GM12878 (cell line): ENCODE measurements around the gene ARL5B. TPM values are rescaled to one million over a fixed set of nuclear protein-coding genes. Genes with fewer than 3 reads are reported as not detected.

Source experiments
- ATAC-seq: fragments of 200-7000 bp; cut with Tn5 transposase; 3 replicates; pipeline ENCODE4 v1.9.1; 2020; ENCODE audit warnings: mild to moderate bottlenecking, moderate library complexity
- BruUV-seq: library from RNA; stranded (reverse); fragments of 400-500 nt; replicated peaks from 2 replicates; lab custom pipeline; 2021; lab: Mats Ljungman, UMichigan
- CTCF ChIA-PET: fragments of 300-600 bp; sonication (Branson Sonifier 250); formaldehyde crosslinking; extraction: SDS; loops from one replicate; lab custom pipeline; 2021; ENCODE audit warnings: inconsistent platforms; lab: Yijun Ruan, JAX
- POLR2A ChIA-PET: fragments of 350-600 bp; formaldehyde crosslinking; extraction: SDS; loops from one replicate; lab custom pipeline; 2021; ENCODE audit warnings: inconsistent platforms; lab: Charles Lee
- RAD21 ChIA-PET: fragments of 300-600 bp; sonication (Branson Sonifier 250); formaldehyde crosslinking; loops from one replicate; lab custom pipeline; 2023; ENCODE audit warnings: antibody characterized with exemption; ENCODE audit not compliant: unreplicated experiment; lab: Charles Lee
- SMC1A ChIA-PET: fragments of 300-600 bp; sonication (Branson Sonifier 250); formaldehyde crosslinking; loops from one replicate; lab custom pipeline; 2023; ENCODE audit not compliant: unreplicated experiment, uncharacterized antibody; lab: Charles Lee
- DNase-seq: peaks from one replicate; pipeline ENCODE4 v3.0.0-alpha.2; 2011; ENCODE audit warnings: low read depth, low spot score
- FAIRE-seq: peaks from 3 replicates; lab custom pipeline; 2011; peaks lifted over from hg19 to GRCh38; lab: Jason Lieb, UNC
- H2AFZ ChIP-seq: 2 replicates; pipeline ENCODE4 v1.6.0; 2011; ENCODE audit warnings: low read depth, low read length, control low read depth; ENCODE audit not compliant: control insufficient read depth
- H3K27ac ChIP-seq: 2 replicates; pipeline ENCODE4 v1.5.1; 2011; ENCODE audit warnings: control low read depth; ENCODE audit not compliant: control insufficient read depth, insufficient read depth
- H3K27me3 ChIP-seq, 2 experiments: replicated peaks in 1 of 2; 2 replicates each; pipeline versions ENCODE4 v1.6.0 to v1.6.1; 2011; ENCODE audit warnings: low read length in 1 of 2; ENCODE audit not compliant: control insufficient read depth in 2 of 2, insufficient read depth in 2 of 2
- H3K36me3 ChIP-seq, 2 experiments: 2 replicates each; pipeline ENCODE4 v1.5.1; 2011; ENCODE audit warnings: low read length in 1 of 2; ENCODE audit not compliant: control insufficient read depth in 2 of 2, insufficient read depth in 2 of 2
- H3K4me1 ChIP-seq: 2 replicates; pipeline ENCODE4 v1.6.1; 2011; ENCODE audit warnings: mild to moderate bottlenecking, low read length, moderate library complexity, mixed read lengths; ENCODE audit not compliant: control insufficient read depth, insufficient read depth
- H3K4me2 ChIP-seq: 2 replicates; pipeline ENCODE4 v1.6.0; 2011; ENCODE audit warnings: control low read depth; ENCODE audit not compliant: control insufficient read depth, insufficient read depth
- H3K4me3 ChIP-seq: fragments of 200-600 bp; sonication (generic); 2 replicates; pipeline ENCODE4 v1.5.1; 2016
- H3K79me2 ChIP-seq: 2 replicates; pipeline ENCODE4 v1.6.0; 2011; ENCODE audit warnings: low read length; ENCODE audit not compliant: control insufficient read depth, insufficient read depth
- H3K9ac ChIP-seq: 2 replicates; pipeline ENCODE4 v1.8.0; 2011; ENCODE audit warnings: low read length, control low read depth, mixed read lengths; ENCODE audit not compliant: control insufficient read depth, insufficient read depth
- H3K9me3 ChIP-seq: replicated peaks from 3 replicates; pipeline ENCODE4 v1.5.1; 2011; ENCODE audit warnings: mild to moderate bottlenecking, low read length; ENCODE audit not compliant: control insufficient read depth, insufficient read depth
- H4K20me1 ChIP-seq: 2 replicates; pipeline ENCODE4 v1.6.0; 2011; ENCODE audit not compliant: control insufficient read depth, insufficient read depth
- CBX5 ChIP-seq: sonication (generic); IDR thresholded peaks from 2 replicates; pipeline ENCODE4 v1.6.1; 2016; ENCODE audit warnings: low read depth, moderate library complexity, mild to moderate bottlenecking, inconsistent platforms
- CEBPZ ChIP-seq: fragments of 150-350 bp; IDR thresholded peaks from 2 replicates; pipeline ENCODE4 v1.6.1; 2016; ENCODE audit warnings: low read depth, low read length
- CREB1 ChIP-seq: IDR thresholded peaks from 2 replicates; pipeline ENCODE4 v1.6.1; 2012; ENCODE audit warnings: low read depth, mild to moderate bottlenecking, inconsistent platforms
- DPF2 ChIP-seq: fragments of 450-650 bp; IDR thresholded peaks from 2 replicates; pipeline ENCODE4 v1.6.1; 2017; ENCODE audit warnings: mild to moderate bottlenecking
- FOXM1 ChIP-seq: IDR thresholded peaks from 2 replicates; pipeline ENCODE4 v1.6.1; 2012; ENCODE audit warnings: low read depth, mild to moderate bottlenecking, inconsistent platforms, low read length, moderate library complexity
- HDAC6 ChIP-seq: fragments of 200-600 bp; sonication (generic); IDR thresholded peaks from one replicate; pipeline ENCODE4 v1.8.0; 2017; ENCODE audit warnings: antibody characterized with exemption; ENCODE audit not compliant: unreplicated experiment
- MEF2B ChIP-seq: fragments of 450-650 bp; IDR thresholded peaks from 2 replicates; pipeline ENCODE4 v1.6.1; 2018; ENCODE audit warnings: mild to moderate bottlenecking, moderate library complexity; ENCODE audit not compliant: partially characterized antibody, poor library complexity, severe bottlenecking
- MXI1 ChIP-seq: fragments of 150-350 bp; IDR thresholded peaks from 2 replicates; pipeline ENCODE4 v1.6.1; 2011; ENCODE audit warnings: low read depth, mild to moderate bottlenecking, inconsistent platforms, low read length, improper control_type of control experiment
- POLR2A ChIP-seq: IDR thresholded peaks from 2 replicates; pipeline ENCODE4 v1.6.1; 2011; ENCODE audit warnings: low read depth, mild to moderate bottlenecking, low read length
- RB1 ChIP-seq: fragments of 450-650 bp; formaldehyde crosslinking; IDR thresholded peaks from 2 replicates; pipeline ENCODE4 v1.6.1; 2017; ENCODE audit warnings: mild to moderate bottlenecking, borderline replicate concordance
- SMAD1 ChIP-seq: fragments of 450-650 bp; IDR thresholded peaks from 2 replicates; pipeline ENCODE4 v1.6.1; 2018; ENCODE audit warnings: mild to moderate bottlenecking, low read depth; ENCODE audit not compliant: partially characterized antibody
- SP1 ChIP-seq: IDR thresholded peaks from one replicate; pipeline ENCODE4 v1.6.1; 2011; ENCODE audit warnings: low read depth, low read length
- SPI1 ChIP-seq: IDR thresholded peaks from 2 replicates; pipeline ENCODE4 v1.6.1; 2011; ENCODE audit warnings: low read depth, mild to moderate bottlenecking, low read length, moderate library complexity, borderline replicate concordance; ENCODE audit not compliant: insufficient read depth
- SRF ChIP-seq, 2 experiments: IDR thresholded peaks; 2 replicates each; pipeline ENCODE4 v1.6.1; 2011; ENCODE audit warnings: low read depth in 2 of 2, low read length in 2 of 2, mild to moderate bottlenecking in 1 of 2, moderate library complexity in 1 of 2
- SUPT20H ChIP-seq: IDR thresholded peaks from 2 replicates; pipeline ENCODE4 v1.6.1; 2011; ENCODE audit warnings: low read depth, mild to moderate bottlenecking, low read length, moderate library complexity, borderline replicate concordance; ENCODE audit not compliant: control insufficient read depth
- WGBS: methylation state at CpG from one replicate; pipeline ENCODE4 v1.1.6; 2016; ENCODE audit warnings: low lambda C conversion rate; ENCODE audit not compliant: insufficient replicate concordance, insufficient coverage; ENCODE audit errors: missing lambda C conversion rate; 5-methylcytosine and 5-hydroxymethylcytosine counted together
- in situ Hi-C: fragments of 300-500 bp; cut with MboI; formaldehyde crosslinking; loops from 9 replicates; pipeline ENCODE4 v1.14.3; 2018; ENCODE audit warnings: mixed read lengths
- intact Hi-C: fragments of 100-400 bp; cut with micrococcal nuclease; formaldehyde crosslinking; loops from one replicate; pipeline ENCODE4 v1.14.2; 2022; ENCODE audit not compliant: unreplicated experiment
- polyA plus RNA-seq, 11 experiments: library from polyadenylated mRNA; depleted of rRNA in 4 of 11; unstranded in 6 of 11; stranded (reverse) in 5 of 11; fragments of >200 nt; fragmentation: Nextera tagmentation in 4 of 11; fragmentation: Illumina TruSeq in 1 of 11; extraction: Ambion mirVana in 4 of 11; extraction: Trizol in 1 of 11; gene quantifications; 1 replicate in 1 of 11; 2 replicates in 10 of 11; pipeline versions ENCODE4 v1.2.1 to v1.2.3, GENCODE V29; 2011 to 2016; ENCODE audit warnings: inconsistent platforms in 2 of 11, missing spikeins in 2 of 11, low read depth in 1 of 11
- total RNA-seq, 4 experiments: library from RNA; depleted of rRNA in 3 of 4; stranded (reverse); fragments of >200 nt in 3 of 4; fragmentation: Illumina TruSeq in 1 of 4; extraction: Trizol in 1 of 4; gene quantifications; 2 replicates each; pipeline versions ENCODE4 v1.2.1 to v1.2.3, GENCODE V29; 2013 to 2021
- TF ChIP-seq, protein P1 (sequence below): IDR thresholded peaks from 2 replicates; pipeline ENCODE4 v1.6.1; 2011; ENCODE audit warnings: low read depth, mild to moderate bottlenecking, low read length, moderate library complexity, borderline replicate concordance; ENCODE audit errors: extremely low read depth

Gene ARL5B
- total and polyA plus RNA-seq, 10 of the 15 experiments (the other 5 are each of a cell fraction or from before 2014, with no cell fraction given) = 2.5 to 20.7 (median 9.1) TPM

- no peak for TF ChIP-seq DPF2
Measured at GRCh38 chr10:18660816-18661431, 1.7 kb downstream of the ARL5B start (continued).

DNA sequence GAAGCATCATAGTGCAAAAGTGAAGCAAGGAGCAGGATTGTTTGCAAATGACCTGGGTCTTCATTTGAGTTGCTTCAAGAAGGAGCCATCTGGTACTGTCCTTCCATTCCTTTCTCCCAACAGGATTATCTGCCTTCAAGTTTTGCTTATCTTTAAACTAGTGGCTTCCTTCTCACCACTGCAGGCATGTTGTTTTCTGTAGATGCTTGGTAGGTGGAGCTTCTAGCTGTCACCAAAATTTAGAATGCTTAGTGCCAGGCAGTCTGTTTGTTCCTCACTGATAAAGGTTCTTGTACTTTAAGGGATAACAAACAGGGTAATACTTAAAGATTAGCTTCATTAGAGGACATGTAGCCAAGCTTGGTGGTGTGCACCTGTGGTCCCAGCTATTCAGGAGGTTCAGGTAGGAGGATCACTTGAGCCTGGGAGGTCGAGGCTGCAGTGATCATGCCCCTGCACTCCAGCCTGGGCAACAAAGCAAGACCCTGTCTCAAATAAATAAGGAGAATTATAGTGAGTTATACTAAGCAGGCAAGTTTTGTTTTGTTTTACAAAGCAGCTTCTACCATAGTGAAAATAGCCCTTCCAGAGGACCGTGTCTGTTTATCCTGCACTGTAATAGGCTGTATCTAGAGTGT lies 5.7 kb downstream of the ARL5B start:
- intact Hi-C loops (no loop called here), in situ Hi-C loops (loop anchor here (25.0 kb wide), 2 partner anchors 1453 to 1853 kb away; partner anchors contain the start of genes RSU1 and TRDMT1)
- POLR2A ChIA-PET = no interaction called here
- Histone ChIP-seq H3K4me2 (peak overlapping the region; percentile 28; the same call in 1 of the 2 replicates), H3K27ac (no peak overlapping the region), H3K27me3 (no peaks in the 10 kb centered on the region), H4K20me1 (peaks cover 4% of the 10 kb centered on the region), H3K79me2 (peaks cover 72% of the 10 kb centered on the region), H3K4me3 (0 out of 2 replicates have a peak overlapping the region, but pooled peaks have one; percentile 35), H3K9ac (no peak overlapping the region), H3K9me3 (no peaks in the 10 kb centered on the region), H3K36me3 (no peaks in the 10 kb centered on the region; a peak in 1 of 4 replicates), H2AFZ (no peak overlapping the region), H3K4me1 (no peaks in the 10 kb centered on the region; the same call in 1 of the 2 replicates)
- SMC1A ChIA-PET = interaction anchor here (0.6 to 2.9 kb wide), 6 partner anchors 11 to 99 kb away, joined by 3 to 14 read pairs (median 4); no protein-coding TSS in a partner anchor
- ATAC-seq = peak; percentile 11
- WGBS = 74% methylated on average over 2 of the region's 2 CpGs
- RAD21 ChIA-PET = no interaction called here
- no peak for FAIRE-seq
- DNase-seq = no peak
- BruUV-seq = no TSS peak
- CTCF ChIA-PET = interaction anchor here (1.8 kb wide), 1 partner anchor 14 kb away, joined by 5 read pairs; no protein-coding TSS in a partner anchor
- TF ChIP-seq CBX5 (no peak), CEBPZ (no peak), SMAD1 (no peak), RB1 (no peak), MXI1 (no peak), MEF2B (no peak), SUPT20H (no peak), FOXM1 (no peak), HDAC6 (no peak), SP1 (no peak), SRF (IDR thresholded peaks at IDR 0.05; ENCODE audit: low read depth in 2 of 2, low read length in 2 of 2) (no peak), CREB1 (no peak), POLR2A (no peak), SPI1 (no peak)
- TF ChIP-seq, protein P1, sequence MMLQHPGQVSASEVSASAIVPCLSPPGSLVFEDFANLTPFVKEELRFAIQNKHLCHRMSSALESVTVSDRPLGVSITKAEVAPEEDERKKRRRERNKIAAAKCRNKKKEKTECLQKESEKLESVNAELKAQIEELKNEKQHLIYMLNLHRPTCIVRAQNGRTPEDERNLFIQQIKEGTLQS = no peak
